ENCODE results near the gene IQSEC1. TPM values are rescaled to one million over a fixed set of nuclear protein-coding genes. Genes with fewer than 3 reads are reported as not detected.

IQSEC1 gene
- total RNA-seq, 2 experiments from 2014 or later, result 36.8 to 40.4 TPM

- ATAC-seq, result no peak
- H3K4me3 Mint-ChIP-seq, result no peak overlapping the region
- intact Hi-C loops (cut with DNase I, micrococcal nuclease), result no loop called here
- H3K36me3 Mint-ChIP-seq (ENCODE audit: low read depth), result peaks cover 18% of the 10 kb centered on the region
- H3K27ac Mint-ChIP-seq, result no peak overlapping the region
- DNase-seq, result no peak
- no peaks in the 10 kb centered on the region for H3K4me1 Mint-ChIP-seq
- no peaks in the 10 kb centered on the region for H3K27me3 Mint-ChIP-seq
- CTCF ChIA-PET, result no interaction called here
- H3K9me3 Mint-ChIP-seq (ENCODE audit: low read depth), result no peaks in the 10 kb centered on the region
- POLR2A ChIA-PET, result no interaction called here
Observed at GRCh38 chr3:12908859-12909258, 164.4 kb downstream of the IQSEC1 start.

GRCh38 chr3:12908136-12908730, 165.0 kb downstream of the IQSEC1 start:
- Mint-ChIP-seq H3K9me3 (ENCODE audit: low read depth) (no peaks in the 10 kb centered on the region), H3K4me3 (no peak overlapping the region), H3K36me3 (ENCODE audit: low read depth) (peaks cover 18% of the 10 kb centered on the region), H3K4me1 (no peaks in the 10 kb centered on the region), H3K27me3 (no peaks in the 10 kb centered on the region), H3K27ac (no peak overlapping the region)
- no peak for ATAC-seq
- intact Hi-C loops (cut with DNase I, micrococcal nuclease), result no loop called here
- CTCF ChIA-PET, result interaction anchor here (1.0 kb wide), 1 partner anchor 8 kb away, joined by 3 read pairs; no protein-coding TSS in a partner anchor
- POLR2A ChIA-PET, result no interaction called here
- DNase-seq, result no peak

GRCh38 chr3:12907729-12908128, 165.5 kb downstream of the IQSEC1 start:
- Mint-ChIP-seq H3K4me3 (no peak overlapping the region), H3K27me3 (no peaks in the 10 kb centered on the region), H3K36me3 (ENCODE audit: low read depth) (peaks cover 16% of the 10 kb centered on the region), H3K27ac (no peak overlapping the region), H3K4me1 (no peaks in the 10 kb centered on the region), H3K9me3 (ENCODE audit: low read depth) (no peaks in the 10 kb centered on the region)
- CTCF ChIA-PET, result interaction anchor here (1.0 kb wide), 1 partner anchor 9 kb away, joined by 3 read pairs; no protein-coding TSS in a partner anchor
- DNase-seq (no peak), ATAC-seq (no peak)
- intact Hi-C loops (cut with DNase I, micrococcal nuclease), result no loop called here
- POLR2A ChIA-PET, result no interaction called here

GRCh38 chr3:12907296-12907695, 165.9 kb downstream of the IQSEC1 start:
- H3K27ac Mint-ChIP-seq, result no peak overlapping the region
- H3K36me3 Mint-ChIP-seq (ENCODE audit: low read depth), result peaks cover 17% of the 10 kb centered on the region
- H3K4me1 Mint-ChIP-seq, result no peaks in the 10 kb centered on the region
- ATAC-seq, result no peak
- CTCF ChIA-PET, result interaction anchor here (1.0 kb wide), 1 partner anchor 9 kb away, joined by 3 read pairs; no protein-coding TSS in a partner anchor
- intact Hi-C loops (cut with DNase I, micrococcal nuclease), result no loop called here
- no peak for DNase-seq
- H3K4me3 Mint-ChIP-seq, result no peak overlapping the region
- H3K27me3 Mint-ChIP-seq, result no peaks in the 10 kb centered on the region
- POLR2A ChIA-PET, result no interaction called here
- H3K9me3 Mint-ChIP-seq (ENCODE audit: low read depth), result no peaks in the 10 kb centered on the region

- no peak overlapping the region for H3K27ac Mint-ChIP-seq
- peaks cover 20% of the 10 kb centered on the region for H3K36me3 Mint-ChIP-seq (ENCODE audit: low read depth)
- ChIA-PET POLR2A (no interaction called here), CTCF (interaction anchor here (1.0 kb wide), 1 partner anchor 79 kb away, joined by 3 read pairs; no protein-coding TSS in a partner anchor)
- no peaks in the 10 kb centered on the region for H3K27me3 Mint-ChIP-seq
- DNase-seq (no peak), ATAC-seq (no peak)
- intact Hi-C loops (cut with DNase I, micrococcal nuclease), result no loop called here
- H3K4me1 Mint-ChIP-seq, result no peaks in the 10 kb centered on the region
- H3K9me3 Mint-ChIP-seq (ENCODE audit: low read depth), result no peaks in the 10 kb centered on the region
- H3K4me3 Mint-ChIP-seq, result no peak overlapping the region
Observed at GRCh38 chr3:12906916-12907290, 166.3 kb downstream of the IQSEC1 start.

GRCh38 chr3:12906141-12906915, 166.9 kb downstream of the IQSEC1 start:
- Mint-ChIP-seq H3K27ac (no peak overlapping the region), H3K9me3 (ENCODE audit: low read depth) (no peaks in the 10 kb centered on the region), H3K36me3 (ENCODE audit: low read depth) (peaks cover 22% of the 10 kb centered on the region), H3K4me1 (no peaks in the 10 kb centered on the region), H3K4me3 (no peak overlapping the region), H3K27me3 (no peaks in the 10 kb centered on the region)
- ATAC-seq (no peak), DNase-seq (no peak)
- ChIA-PET POLR2A (no interaction called here), CTCF (interaction anchor here (0.9 to 1.0 kb wide), 2 partner anchors 15 to 80 kb away, joined by 3 read pairs; no protein-coding TSS in a partner anchor)
- intact Hi-C loops (cut with DNase I, micrococcal nuclease), result no loop called here

GRCh38 chr3:12905316-12906071, 167.7 kb downstream of the IQSEC1 start:
- no peak overlapping the region for H3K4me3 Mint-ChIP-seq
- ChIA-PET POLR2A (no interaction called here), CTCF (interaction anchor here (0.9 kb wide), 1 partner anchor 14 kb away, joined by 3 read pairs; no protein-coding TSS in a partner anchor)
- H3K27me3 Mint-ChIP-seq, result no peaks in the 10 kb centered on the region
- H3K9me3 Mint-ChIP-seq (ENCODE audit: low read depth), result no peaks in the 10 kb centered on the region
- H3K27ac Mint-ChIP-seq, result no peak overlapping the region
- DNase-seq (no peak), ATAC-seq (no peak)
- no peaks in the 10 kb centered on the region for H3K4me1 Mint-ChIP-seq
- intact Hi-C loops (cut with DNase I, micrococcal nuclease), result no loop called here
- peaks cover 26% of the 10 kb centered on the region for H3K36me3 Mint-ChIP-seq (ENCODE audit: low read depth)

- peaks cover 28% of the 10 kb centered on the region for H3K36me3 Mint-ChIP-seq (ENCODE audit: low read depth)
- H3K27ac Mint-ChIP-seq, result no peak overlapping the region
- no peaks in the 10 kb centered on the region for H3K4me1 Mint-ChIP-seq
- no peaks in the 10 kb centered on the region for H3K27me3 Mint-ChIP-seq
- ChIA-PET CTCF (no interaction called here), POLR2A (no interaction called here)
- H3K4me3 Mint-ChIP-seq, result no peak overlapping the region
- intact Hi-C loops (cut with DNase I, micrococcal nuclease), result no loop called here
- H3K9me3 Mint-ChIP-seq (ENCODE audit: low read depth), result no peaks in the 10 kb centered on the region
- ATAC-seq (no peak), DNase-seq (no peak)
Observed at GRCh38 chr3:12904951-12905315, 168.3 kb downstream of the IQSEC1 start.

GRCh38 chr3:12903881-12904280, 169.3 kb downstream of the IQSEC1 start:
- Mint-ChIP-seq H3K4me1 (no peaks in the 10 kb centered on the region), H3K36me3 (ENCODE audit: low read depth) (peaks cover 22% of the 10 kb centered on the region), H3K9me3 (ENCODE audit: low read depth) (no peaks in the 10 kb centered on the region), H3K27me3 (no peaks in the 10 kb centered on the region), H3K27ac (no peak overlapping the region), H3K4me3 (no peak overlapping the region)
- CTCF ChIA-PET, result no interaction called here
- no peak for DNase-seq
- ATAC-seq, result no peak
- POLR2A ChIA-PET, result no interaction called here
- intact Hi-C loops (cut with DNase I, micrococcal nuclease), result no loop called here

GRCh38 chr3:12903000-12903800, 170.0 kb downstream of the IQSEC1 start:
- Mint-ChIP-seq H3K4me1 (peaks cover 2% of the 10 kb centered on the region), H3K9me3 (ENCODE audit: low read depth) (no peaks in the 10 kb centered on the region), H3K36me3 (ENCODE audit: low read depth) (peaks cover 15% of the 10 kb centered on the region), H3K27me3 (no peaks in the 10 kb centered on the region), H3K4me3 (no peak overlapping the region), H3K27ac (no peak overlapping the region)
- POLR2A ChIA-PET, result no interaction called here
- CTCF ChIA-PET, result no interaction called here
- DNase-seq (no peak), ATAC-seq (no peak)
- intact Hi-C loops (cut with DNase I, micrococcal nuclease), result no loop called here

- POLR2A ChIA-PET, result no interaction called here
Observed at GRCh38 chr3:12902181-12902999, 170.8 kb downstream of the IQSEC1 start.

More at GRCh38 chr3:12902181-12902999, 170.8 kb downstream of the IQSEC1 start:
- no peak overlapping the region for H3K27ac Mint-ChIP-seq
- H3K27me3 Mint-ChIP-seq, result no peaks in the 10 kb centered on the region
- H3K4me1 Mint-ChIP-seq, result peaks cover 2% of the 10 kb centered on the region
- H3K4me3 Mint-ChIP-seq, result no peak overlapping the region
- CTCF ChIA-PET, result no interaction called here
- H3K36me3 Mint-ChIP-seq (ENCODE audit: low read depth), result peaks cover 15% of the 10 kb centered on the region
- H3K9me3 Mint-ChIP-seq (ENCODE audit: low read depth), result no peaks in the 10 kb centered on the region
- intact Hi-C loops (cut with DNase I, micrococcal nuclease), result no loop called here
- no peak for ATAC-seq
- DNase-seq, result no peak

Measured in activated CD4-positive, alpha-beta T cell treated with anti-CD3 and anti-CD28 coated beads for 36 hours (primary cell).